T-cell (primary cell): ENCODE results near the gene ANKFN1. TPM values are rescaled to one million over a fixed set of nuclear protein-coding genes. Genes with fewer than 3 reads are reported as not detected.

Experiments used
- ATAC-seq, 4 experiments: fragments of 200-7000 bp in 3 of 4; fragments of 150-1000 bp in 1 of 4; cut with Tn5 transposase; replicated peaks in 1 of 4; 1 replicate in 3 of 4; 2 replicates in 1 of 4; pipeline ENCODE4 v1.10.0; 2021; ENCODE audit warnings: moderate library complexity in 3 of 4, mild to moderate bottlenecking in 2 of 4, moderate number of reproducible peaks in 1 of 4
- CTCF ChIA-PET, 2 donors: fragments of 300-600 bp; sonication (Branson Sonifier 250); formaldehyde crosslinking; loops; one replicate each; lab custom pipeline; 2022; ENCODE audit warnings: antibody characterized with exemption in 2 of 2; lab: Charles Lee
- POLR2A ChIA-PET, 2 donors: fragments of 300-600 bp; sonication (Branson Sonifier 250); formaldehyde crosslinking; loops; one replicate each; lab custom pipeline; 2022; ENCODE audit warnings: antibody characterized with exemption in 2 of 2; lab: Charles Lee
- DNase-seq, 35 experiments: peaks; one replicate each; pipeline versions ENCODE4 v3.0.0 to v3.0.0-alpha.2; 2013 to 2023
- H3K27ac ChIP-seq: one replicate; pipeline ENCODE4 v1.5.1; 2013; ENCODE audit warnings: low read length
- H3K27me3 ChIP-seq, 2 experiments: replicated peaks in 1 of 2; 1 replicate in 1 of 2; 2 replicates in 1 of 2; pipeline versions ENCODE4 v1.6.1 to v1.7.0; 2013; ENCODE audit warnings: low read length in 1 of 2, mixed read lengths in 1 of 2; ENCODE audit not compliant: control insufficient read depth in 2 of 2, insufficient read depth in 2 of 2; ENCODE audit errors: extremely low read depth in 1 of 2
- H3K36me3 ChIP-seq, 2 donors: 1 replicate in 1 of 2; 2 replicates in 1 of 2; pipeline versions ENCODE4 v1.6.1 to v1.7.0; 2013; ENCODE audit warnings: low read length in 1 of 2; ENCODE audit not compliant: control insufficient read depth in 2 of 2, insufficient read depth in 1 of 2; ENCODE audit errors: extremely low read depth in 1 of 2
- H3K4me1 ChIP-seq, 2 experiments: 1 replicate in 1 of 2; 2 replicates in 1 of 2; pipeline versions ENCODE4 v1.6.1 to v1.7.0; 2013; ENCODE audit warnings: low read length in 2 of 2, mixed read lengths in 1 of 2; ENCODE audit not compliant: insufficient read depth in 2 of 2, control insufficient read depth in 1 of 2; ENCODE audit errors: extremely low read depth in 1 of 2
- H3K4me3 ChIP-seq, 2 donors: 1 replicate in 1 of 2; 2 replicates in 1 of 2; pipeline versions ENCODE4 v1.5.1 to v1.7.0; 2013; ENCODE audit warnings: mild to moderate bottlenecking in 2 of 2, low read length in 1 of 2, moderate library complexity in 1 of 2; ENCODE audit not compliant: control insufficient read depth in 1 of 2; ENCODE audit errors: extremely low read depth in 1 of 2
- H3K9me3 ChIP-seq: 2 replicates; pipeline ENCODE4 v1.7.0; 2013
- H3K27ac Mint-ChIP-seq, 2 donors: one replicate each; pipeline ENCODE4 v1.8.0; 2020 to 2021; ENCODE audit warnings: mild to moderate bottlenecking in 2 of 2, mixed read lengths in 2 of 2
- H3K27me3 Mint-ChIP-seq, 2 donors: one replicate each; pipeline ENCODE4 v1.8.0; 2021 to 2022; ENCODE audit warnings: mixed read lengths in 2 of 2
- H3K36me3 Mint-ChIP-seq: one replicate; pipeline ENCODE4 v1.8.0; 2021; ENCODE audit warnings: mixed read lengths
- H3K4me1 Mint-ChIP-seq, 3 donors: one replicate each; pipeline ENCODE4 v1.8.0; 2020 to 2022; ENCODE audit warnings: mixed read lengths in 3 of 3, mild to moderate bottlenecking in 1 of 3
- H3K4me3 Mint-ChIP-seq, 3 donors: one replicate each; pipeline ENCODE4 v1.8.0; 2020 to 2022; ENCODE audit warnings: mild to moderate bottlenecking in 3 of 3, mixed read lengths in 3 of 3, moderate library complexity in 3 of 3
- H3K9me3 Mint-ChIP-seq, 3 donors: one replicate each; pipeline ENCODE4 v1.8.0; 2020 to 2022; ENCODE audit warnings: mixed read lengths in 3 of 3
- WGBS: methylation state at CpG from one replicate; pipeline ENCODE4 v1.1.5; 2013; ENCODE audit warnings: missing lambda C conversion rate; ENCODE audit not compliant: insufficient coverage; 5-methylcytosine and 5-hydroxymethylcytosine counted together
- total RNA-seq, 35 experiments: library from RNA in 6 of 35; stranded (reverse) in 6 of 35; fragments of 120-200 nt in 1 of 35; gene quantifications; one replicate each; pipeline versions ENCODE4 v1.2.1 to v1.2.4 and lab custom pipeline; 2013 to 2026

Gene ANKFN1
- total RNA-seq, 5 donors from 2014 or later (not counting 1 experiment from before 2014, with no cell fraction given) = not detected

DNA sequence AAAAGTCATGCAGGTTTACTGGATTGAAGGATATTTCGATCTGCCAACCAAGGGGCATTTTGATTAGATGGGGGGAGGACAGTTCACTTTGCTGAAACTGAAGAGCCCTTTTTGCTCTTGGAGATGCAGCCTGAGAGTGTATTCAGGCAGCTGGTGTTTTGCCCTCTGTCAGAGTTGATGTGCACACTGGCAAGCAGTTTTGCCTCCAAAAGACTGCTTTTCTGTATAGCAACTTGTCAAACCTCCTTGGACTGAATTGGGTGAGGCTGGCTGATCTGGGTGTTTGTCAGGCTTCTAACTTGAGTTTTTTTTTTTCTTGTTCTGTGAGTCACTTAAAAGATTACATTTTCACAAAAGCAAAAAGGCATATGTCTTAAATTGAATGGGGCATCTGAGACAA, 22.6 kb upstream of the ANKFN1 start:
- Histone ChIP-seq H3K27ac (no peak overlapping the region), H3K27me3 (peaks cover 0 to 4% of the 10 kb centered on the region in 2 experiments), H3K4me3 (no peak overlapping the region), H3K36me3 (no peaks in the 10 kb centered on the region), H3K9me3 (no peaks in the 10 kb centered on the region), H3K4me1 (no peaks in the 10 kb centered on the region)
- H3K9me3 Mint-ChIP-seq = no peaks in the 10 kb centered on the region
- WGBS = 78% methylated on average over 1 of the region's 1 CpG
- no peaks in the 10 kb centered on the region for H3K4me1 Mint-ChIP-seq
- no peak overlapping the region for H3K4me3 Mint-ChIP-seq
- no peaks in the 10 kb centered on the region for H3K36me3 Mint-ChIP-seq
- DNase-seq (no peak), ATAC-seq (no peak)
- POLR2A ChIA-PET = no interaction called here
- CTCF ChIA-PET = interaction anchor here (0.5 to 0.7 kb wide), 2 partner anchors 29 to 54 kb away, joined by 3 to 5 read pairs; no protein-coding TSS in a partner anchor
- peaks cover 0 to 3% of the 10 kb centered on the region in 2 donors for H3K27me3 Mint-ChIP-seq
- no peak overlapping the region for H3K27ac Mint-ChIP-seq

DNA sequence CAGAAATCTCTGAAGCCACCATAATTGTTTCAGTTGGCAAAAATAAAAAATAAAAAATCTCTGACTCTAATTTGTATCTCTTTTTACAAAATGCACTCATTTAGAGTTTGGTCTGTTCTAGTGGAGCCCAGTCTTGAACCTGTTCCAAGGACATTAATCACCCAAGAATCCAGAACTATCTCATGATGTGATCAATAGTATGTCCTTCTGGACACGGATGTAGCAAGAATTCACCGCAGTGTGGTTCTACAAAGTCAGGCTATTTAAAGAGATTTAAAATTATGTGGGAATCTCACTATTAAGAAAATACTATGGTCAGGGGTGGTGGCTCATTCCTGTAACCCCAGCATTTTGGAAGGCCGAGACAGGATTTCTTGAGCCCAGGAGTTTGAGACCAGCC, 21.8 kb upstream of the ANKFN1 start:
- Mint-ChIP-seq H3K27me3 (peaks cover 0 to 7% of the 10 kb centered on the region in 2 donors), H3K36me3 (no peaks in the 10 kb centered on the region), H3K4me3 (no peak overlapping the region), H3K27ac (no peak overlapping the region), H3K9me3 (no peaks in the 10 kb centered on the region), H3K4me1 (no peaks in the 10 kb centered on the region)
- DNase-seq (no peak), ATAC-seq (no peak)
- Histone ChIP-seq H3K27ac (no peak overlapping the region), H3K9me3 (no peaks in the 10 kb centered on the region), H3K4me3 (no peak overlapping the region), H3K27me3 (no peaks in the 10 kb centered on the region), H3K36me3 (no peaks in the 10 kb centered on the region), H3K4me1 (no peaks in the 10 kb centered on the region)
- CTCF ChIA-PET = interaction anchor here in 1 of 2 donors (0.7 kb wide), 1 partner anchor 55 kb away, joined by 3 read pairs; no protein-coding TSS in a partner anchor
- WGBS = no CpG with 5 or more reads among the region's 3 CpGs
- POLR2A ChIA-PET = no interaction called here

DNA sequence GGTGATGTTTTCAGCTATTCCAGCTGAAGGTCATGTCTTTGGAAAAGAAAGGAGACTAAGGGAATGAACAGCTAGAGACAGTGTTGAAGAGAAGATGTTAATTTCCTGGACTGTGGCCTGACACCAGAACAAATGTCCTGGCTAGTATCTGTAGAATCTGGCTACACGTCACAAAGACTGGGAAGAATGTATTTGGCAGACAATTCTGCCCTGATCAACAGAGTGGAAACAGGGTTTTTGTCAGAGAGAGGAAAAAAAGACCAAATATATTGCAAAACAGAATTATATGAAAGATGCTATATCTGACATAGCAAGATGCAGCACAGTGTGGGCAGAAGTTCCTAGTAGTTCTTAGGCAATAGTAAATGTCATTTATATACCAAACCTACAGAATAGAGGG, 17.0 kb upstream of the ANKFN1 start:
- Mint-ChIP-seq H3K9me3 (no peaks in the 10 kb centered on the region), H3K27ac (no peak overlapping the region), H3K4me3 (no peak overlapping the region), H3K4me1 (no peaks in the 10 kb centered on the region), H3K27me3 (peaks cover 4 to 7% of the 10 kb centered on the region in 2 donors), H3K36me3 (no peaks in the 10 kb centered on the region)
- Histone ChIP-seq H3K4me1 (no peaks in the 10 kb centered on the region), H3K27me3 (no peaks in the 10 kb centered on the region), H3K36me3 (no peaks in the 10 kb centered on the region), H3K27ac (no peak overlapping the region), H3K9me3 (no peaks in the 10 kb centered on the region), H3K4me3 (no peak overlapping the region)
- 44% methylated on average over 1 of the region's 1 CpG for whole genome bisulfite sequencing
- ATAC-seq (no peak), DNase-seq (no peak)
- ChIA-PET CTCF (no interaction called here), POLR2A (no interaction called here)

- DNase-seq (no peak), ATAC-seq (no peak)
- POLR2A ChIA-PET = no interaction called here
- Histone ChIP-seq H3K9me3 (no peaks in the 10 kb centered on the region), H3K36me3 (no peaks in the 10 kb centered on the region), H3K27ac (no peak overlapping the region), H3K4me3 (no peak overlapping the region), H3K27me3 (peaks cover 0 to 3% of the 10 kb centered on the region in 2 experiments), H3K4me1 (no peaks in the 10 kb centered on the region)
- Mint-ChIP-seq H3K9me3 (no peaks in the 10 kb centered on the region), H3K36me3 (no peaks in the 10 kb centered on the region), H3K27ac (no peak overlapping the region), H3K4me1 (no peaks in the 10 kb centered on the region), H3K4me3 (no peak overlapping the region), H3K27me3 (peaks cover 0 to 7% of the 10 kb centered on the region in 2 donors)
- CTCF ChIA-PET = no interaction called here
- 100% methylated on average over 2 of the region's 7 CpGs for WGBS
Observed at GRCh38 chr17:56141046-56141839, 12.0 kb upstream of the ANKFN1 start.

DNA sequence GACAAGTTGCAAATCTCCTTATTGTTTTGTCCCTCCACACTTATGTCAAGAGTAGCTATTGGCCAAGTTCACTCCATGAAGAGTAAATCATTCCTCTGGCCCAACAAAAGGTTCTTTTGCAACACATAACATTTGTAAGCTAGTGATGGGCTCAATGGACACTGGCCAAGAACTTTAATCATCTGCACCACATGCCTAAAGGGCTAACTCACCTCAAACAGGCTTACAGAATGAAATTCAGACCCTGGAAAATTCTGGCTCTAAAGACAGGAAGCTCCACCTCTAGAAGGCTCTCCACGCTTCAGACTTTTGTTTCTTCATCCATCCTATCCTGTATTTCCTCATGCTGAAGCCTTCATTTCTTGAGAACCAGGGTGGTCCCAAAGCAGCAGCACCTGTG, 10.9 kb upstream of the ANKFN1 start:
- ChIA-PET CTCF (no interaction called here), POLR2A (no interaction called here)
- Histone ChIP-seq H3K27ac (no peak overlapping the region), H3K36me3 (no peaks in the 10 kb centered on the region), H3K4me1 (no peaks in the 10 kb centered on the region), H3K9me3 (no peaks in the 10 kb centered on the region), H3K27me3 (peaks cover 0 to 3% of the 10 kb centered on the region in 2 experiments), H3K4me3 (no peak overlapping the region)
- Mint-ChIP-seq H3K9me3 (no peaks in the 10 kb centered on the region), H3K4me3 (no peak overlapping the region), H3K27me3 (peaks cover 0 to 7% of the 10 kb centered on the region in 2 donors), H3K27ac (no peak overlapping the region), H3K4me1 (no peaks in the 10 kb centered on the region), H3K36me3 (no peaks in the 10 kb centered on the region)
- DNase-seq = no peak
- WGBS = no CpG with 5 or more reads among the region's 1 CpG
- no peak for ATAC-seq

- ChIA-PET POLR2A (no interaction called here), CTCF (no interaction called here)
- H3K4me1 Mint-ChIP-seq = no peaks in the 10 kb centered on the region
- no peaks in the 10 kb centered on the region for H3K36me3 ChIP-seq
- H3K9me3 Mint-ChIP-seq = no peaks in the 10 kb centered on the region
- peaks cover 0 to 7% of the 10 kb centered on the region in 2 donors for H3K27me3 Mint-ChIP-seq
- no peaks in the 10 kb centered on the region for H3K36me3 Mint-ChIP-seq
- no peaks in the 10 kb centered on the region for H3K9me3 ChIP-seq
- no peak overlapping the region for H3K27ac ChIP-seq
- no peak for ATAC-seq
- H3K27me3 ChIP-seq = peaks cover 0 to 3% of the 10 kb centered on the region in 2 experiments
- no peak overlapping the region for H3K27ac Mint-ChIP-seq
- no peak for DNase-seq
- H3K4me3 Mint-ChIP-seq = no peak overlapping the region
- WGBS = 92% methylated on average over 1 of the region's 4 CpGs
- H3K4me3 ChIP-seq = no peak overlapping the region
- H3K4me1 ChIP-seq = no peaks in the 10 kb centered on the region
Observed at GRCh38 chr17:56142781-56143180, 10.5 kb upstream of the ANKFN1 start.
